ENCODE results near the gene PIP5K1C.

DNA sequence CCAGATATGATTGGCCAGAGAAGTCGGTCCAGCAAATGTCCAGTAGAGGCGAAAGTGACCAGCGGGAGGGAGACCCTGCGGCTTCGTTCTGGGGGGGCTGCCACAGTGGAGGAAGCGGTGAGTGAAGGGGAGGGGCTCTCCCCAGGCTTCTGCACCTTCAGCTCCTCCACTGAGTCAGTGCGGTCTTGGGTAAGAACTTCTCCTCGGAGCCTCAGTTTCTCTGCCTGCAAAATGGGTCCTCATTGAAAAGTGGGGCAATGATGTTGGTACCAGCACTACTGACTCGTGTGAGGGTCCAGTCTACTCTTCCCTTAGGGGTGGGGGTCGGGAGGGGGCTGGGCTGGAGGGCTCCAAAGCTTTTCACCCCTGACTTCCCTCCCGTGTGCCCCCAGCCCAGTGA is 110.8 kb downstream of the PIP5K1C start:
- TF ChIP-seq, protein P1, sequence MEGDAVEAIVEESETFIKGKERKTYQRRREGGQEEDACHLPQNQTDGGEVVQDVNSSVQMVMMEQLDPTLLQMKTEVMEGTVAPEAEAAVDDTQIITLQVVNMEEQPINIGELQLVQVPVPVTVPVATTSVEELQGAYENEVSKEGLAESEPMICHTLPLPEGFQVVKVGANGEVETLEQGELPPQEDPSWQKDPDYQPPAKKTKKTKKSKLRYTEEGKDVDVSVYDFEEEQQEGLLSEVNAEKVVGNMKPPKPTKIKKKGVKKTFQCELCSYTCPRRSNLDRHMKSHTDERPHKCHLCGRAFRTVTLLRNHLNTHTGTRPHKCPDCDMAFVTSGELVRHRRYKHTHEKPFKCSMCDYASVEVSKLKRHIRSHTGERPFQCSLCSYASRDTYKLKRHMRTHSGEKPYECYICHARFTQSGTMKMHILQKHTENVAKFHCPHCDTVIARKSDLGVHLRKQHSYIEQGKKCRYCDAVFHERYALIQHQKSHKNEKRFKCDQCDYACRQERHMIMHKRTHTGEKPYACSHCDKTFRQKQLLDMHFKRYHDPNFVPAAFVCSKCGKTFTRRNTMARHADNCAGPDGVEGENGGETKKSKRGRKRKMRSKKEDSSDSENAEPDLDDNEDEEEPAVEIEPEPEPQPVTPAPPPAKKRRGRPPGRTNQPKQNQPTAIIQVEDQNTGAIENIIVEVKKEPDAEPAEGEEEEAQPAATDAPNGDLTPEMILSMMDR (conservative IDR thresholded peaks at IDR 0.05; ENCODE audit: low read depth, low read length) = no peak
- TF ChIP-seq EZH2 (IDR thresholded peaks at IDR 0.05; ENCODE audit: borderline replicate concordance, low read depth, low read length, poor library complexity, severe bottlenecking) = no peak
